Mucosa of descending colon (tissue), 3 donors: ENCODE data around the gene CPNE6. TPM values are rescaled to one million over a fixed set of nuclear protein-coding genes. Genes with fewer than 3 reads are reported as not detected.
"Not testable (repeated sequence)": the region's sequence is repeated elsewhere in the genome, so short reads cannot be mapped to it uniquely, and the experiment has no call there.

Source experiments
- ATAC-seq: fragments of 200-7000 bp; cut with Tn5 transposase; one replicate; pipeline ENCODE4 v1.9.1; 2020; ENCODE audit warnings: mild to moderate bottlenecking, moderate library complexity
- DNase-seq, 3 donors: peaks; one replicate each; pipeline ENCODE4 v3.0.0-alpha.2; 2020
- H3K36me3 ChIP-seq: fragments of 200-600 bp; one replicate; pipeline ENCODE4 v1.8.0; 2021; ENCODE audit warnings: low read depth, mild to moderate bottlenecking
- H3K4me1 ChIP-seq: fragments of 200-600 bp; one replicate; pipeline ENCODE4 v1.8.0; 2021; ENCODE audit warnings: low read depth, mild to moderate bottlenecking
- H3K4me3 ChIP-seq: fragments of 200-600 bp; one replicate; pipeline ENCODE4 v1.8.0; 2021; ENCODE audit warnings: mild to moderate bottlenecking
- H3K9me3 ChIP-seq: fragments of 200-600 bp; one replicate; pipeline ENCODE4 v1.8.0; 2021; ENCODE audit warnings: mild to moderate bottlenecking
- CTCF ChIP-seq: fragments of 200-600 bp; IDR thresholded peaks from one replicate; pipeline ENCODE4 v1.8.0; 2022; ENCODE audit warnings: antibody characterized with exemption, mild to moderate bottlenecking
- intact Hi-C, 2 donors: fragments of 100-400 bp; cut with DNase I in 1 of 2; cut with micrococcal nuclease in 1 of 2; formaldehyde crosslinking; loops; one replicate each; pipeline versions ENCODE4 v1.11.0 to v1.11.1; 2022; cut with DNase I, micrococcal nuclease
- long read RNA-seq, 2 donors: library from polyadenylated mRNA; unstranded; transcript quantifications; one replicate each; pipeline ENCODE4 v2.0.0, GENCODE V29; 2019 to 2021
- total RNA-seq, 3 donors: library from RNA; stranded (reverse); fragmentation: NEBNext Ultra II Directional in 2 of 3; extraction: Animal tissue kit (Norgen Biotek cat#: 25700) in 2 of 3; gene quantifications; one replicate each; pipeline versions ENCODE4 v1.2.1 to v1.2.4, GENCODE V29; 2021 to 2023
- donor health status: DM: no; HTN: no; CAD: no; lungs with moderate emphysema.
- donor health status: DM: no; HTN: no; CAD: no.
- donor health status: DM: no; HTN: yes; CAD: no.

CPNE6 gene
- total RNA-seq, result 1 to 10 TPM in 1 of 3 donors, under 1 TPM in 1, not detected in 1; 0.14 to 2.2 TPM
- long read RNA-seq, donor 1, partial matches to known transcripts, result 6 of 6 reads
- long read RNA-seq, donor 1, other reads (novel, unspliced or antisense), result 0 of 6 reads
- long read RNA-seq, donor 2, result 0 reads

- DNase-seq (peak in 1 of 3 donors; percentile 18), ATAC-seq (no peak)
- H3K4me3 ChIP-seq, result no peak within 1 kb of the TSS
- peaks cover 28% of the 10 kb centered on the region for H3K4me1 ChIP-seq
- intact Hi-C loops, result no loop called here
- TF ChIP-seq CTCF, result no peak
- H3K9me3 ChIP-seq, result no peaks in the 10 kb centered on the region
- H3K36me3 ChIP-seq, result no peaks in the 10 kb centered on the region
These were observed at the start of gene CPNE6 for GRCh38 chr14:24071144-24071697. CPNE6 (plus strand) TSS chr14:24071562; CDS start chr14:24072937, 1,375 bp downstream.

- ATAC-seq, H3K9me3 ChIP-seq, H3K36me3 ChIP-seq, intact Hi-C loops, H3K4me3 ChIP-seq, DNase-seq, H3K4me1 ChIP-seq: not testable (repeated sequence)
These were observed 46.4 kb upstream of the CPNE6 start for GRCh38 chr14:24024939-24025418.

- H3K9me3 ChIP-seq, ATAC-seq, H3K4me3 ChIP-seq, DNase-seq, H3K4me1 ChIP-seq, intact Hi-C loops, H3K36me3 ChIP-seq: not testable (repeated sequence)
These were observed 41.7 kb upstream of the CPNE6 start for GRCh38 chr14:24029687-24030086.

GRCh38 chr14:24031331-24031730 lies 40.0 kb upstream of the CPNE6 start:
- H3K4me3 ChIP-seq, DNase-seq, H3K36me3 ChIP-seq, intact Hi-C loops, H3K4me1 ChIP-seq, ATAC-seq, H3K9me3 ChIP-seq: not testable (repeated sequence)

- peaks cover 2% of the 10 kb centered on the region for H3K4me1 ChIP-seq
- intact Hi-C loops, result no loop called here
- H3K4me3 ChIP-seq, result no peak overlapping the region
- peaks cover 7% of the 10 kb centered on the region for H3K9me3 ChIP-seq
- no peak for ATAC-seq
- no peak for TF ChIP-seq CTCF
- no peaks in the 10 kb centered on the region for H3K36me3 ChIP-seq
- no peak for DNase-seq
These were observed 38.5 kb upstream of the CPNE6 start for GRCh38 chr14:24032727-24033418.

- H3K9me3 ChIP-seq, H3K4me3 ChIP-seq, H3K36me3 ChIP-seq, intact Hi-C loops, DNase-seq, H3K4me1 ChIP-seq: not testable (repeated sequence)
- peak; percentile 39 for ATAC-seq
These were observed 35.6 kb upstream of the CPNE6 start for GRCh38 chr14:24035769-24036168.

- peak; percentile 90 to 95 (median 93) for DNase-seq
- peak; percentile 66 for TF ChIP-seq CTCF
- Histone ChIP-seq H3K4me3 (peak overlapping the region; percentile 27), H3K9me3 (peaks cover 7% of the 10 kb centered on the region), H3K4me1 (peaks cover 4% of the 10 kb centered on the region), H3K36me3 (no peaks in the 10 kb centered on the region)
- intact Hi-C loops, result no loop called here
- ATAC-seq, result peak; percentile 96
These were observed 35.0 kb upstream of the CPNE6 start for GRCh38 chr14:24036169-24036962.

GRCh38 chr14:24036963-24037657 lies 34.3 kb upstream of the CPNE6 start:
- H3K4me3 ChIP-seq, H3K9me3 ChIP-seq, H3K4me1 ChIP-seq, intact Hi-C loops, DNase-seq, H3K36me3 ChIP-seq, ATAC-seq: not testable (repeated sequence)
